GM12873 (cell line): ENCODE data around the gene ACOX1.

Source experiments
- TF ChIP-seq, protein P1 (sequence below): IDR thresholded peaks from 2 replicates; pipeline ENCODE4 v1.5.1; 2012; ENCODE audit warnings: low read depth, mild to moderate bottlenecking, moderate library complexity, low read length, control low read depth; ENCODE audit not compliant: insufficient read depth; ENCODE audit errors: missing control alignments

Gene ACOX1

DNA sequence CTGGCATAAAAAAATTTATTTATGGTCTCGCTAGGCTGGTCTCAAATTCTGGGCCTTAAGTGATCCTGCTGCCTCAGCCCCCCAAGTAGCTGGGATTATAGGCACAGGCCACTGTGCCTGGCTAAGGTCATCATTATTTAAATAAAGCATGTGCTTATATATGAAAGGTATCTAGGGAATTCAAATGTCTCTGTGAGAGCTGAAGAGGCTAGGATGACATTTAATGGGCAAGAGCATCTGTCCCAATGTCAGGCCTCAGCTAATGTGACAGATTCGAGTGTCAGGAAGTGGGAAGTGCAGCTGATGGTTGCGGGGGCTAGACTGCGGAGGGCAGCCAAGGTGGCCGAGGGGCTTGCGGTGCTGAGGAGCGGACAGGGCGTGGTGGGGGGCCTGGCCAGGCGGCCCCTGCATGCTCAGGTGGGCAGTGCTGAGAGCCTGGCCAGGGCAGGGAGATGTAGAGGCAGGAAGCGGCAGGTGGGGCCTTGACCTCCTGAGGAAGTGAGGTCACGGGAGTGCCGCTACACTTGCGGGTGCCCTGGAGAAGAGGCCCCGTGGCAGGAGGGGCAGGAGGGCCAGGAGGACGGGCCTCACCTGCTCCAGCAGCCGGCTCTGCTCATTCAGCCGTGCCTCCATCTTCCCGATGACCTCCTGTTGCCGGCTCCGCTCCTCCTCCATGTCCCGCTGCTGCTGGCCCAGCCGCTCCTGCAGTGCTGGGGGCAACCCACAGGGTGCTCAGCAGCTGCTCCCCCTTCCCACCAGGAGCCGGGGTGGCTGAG is 61.6 kb downstream of the ACOX1 start:
- TF ChIP-seq, protein P1, sequence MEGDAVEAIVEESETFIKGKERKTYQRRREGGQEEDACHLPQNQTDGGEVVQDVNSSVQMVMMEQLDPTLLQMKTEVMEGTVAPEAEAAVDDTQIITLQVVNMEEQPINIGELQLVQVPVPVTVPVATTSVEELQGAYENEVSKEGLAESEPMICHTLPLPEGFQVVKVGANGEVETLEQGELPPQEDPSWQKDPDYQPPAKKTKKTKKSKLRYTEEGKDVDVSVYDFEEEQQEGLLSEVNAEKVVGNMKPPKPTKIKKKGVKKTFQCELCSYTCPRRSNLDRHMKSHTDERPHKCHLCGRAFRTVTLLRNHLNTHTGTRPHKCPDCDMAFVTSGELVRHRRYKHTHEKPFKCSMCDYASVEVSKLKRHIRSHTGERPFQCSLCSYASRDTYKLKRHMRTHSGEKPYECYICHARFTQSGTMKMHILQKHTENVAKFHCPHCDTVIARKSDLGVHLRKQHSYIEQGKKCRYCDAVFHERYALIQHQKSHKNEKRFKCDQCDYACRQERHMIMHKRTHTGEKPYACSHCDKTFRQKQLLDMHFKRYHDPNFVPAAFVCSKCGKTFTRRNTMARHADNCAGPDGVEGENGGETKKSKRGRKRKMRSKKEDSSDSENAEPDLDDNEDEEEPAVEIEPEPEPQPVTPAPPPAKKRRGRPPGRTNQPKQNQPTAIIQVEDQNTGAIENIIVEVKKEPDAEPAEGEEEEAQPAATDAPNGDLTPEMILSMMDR, result no peak

DNA sequence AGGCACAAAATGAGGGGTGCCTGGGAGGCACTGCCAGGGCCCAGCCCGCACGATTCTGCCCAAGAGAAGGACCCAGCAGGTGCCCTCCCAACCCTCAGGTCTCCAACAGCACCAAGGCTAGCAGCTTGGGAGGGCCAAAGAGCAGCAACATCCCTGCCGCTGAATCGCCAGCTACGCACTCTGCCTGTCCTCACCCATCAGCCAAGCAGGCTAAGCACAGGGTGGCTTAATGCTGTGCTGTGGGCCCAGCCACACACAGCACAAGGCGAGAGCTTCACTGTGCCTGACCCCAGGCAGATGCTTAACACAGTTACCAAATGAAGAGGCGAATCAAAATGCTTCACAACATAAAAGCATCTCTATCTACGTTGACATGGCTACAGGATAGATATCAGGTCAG is 63.7 kb downstream of the ACOX1 start:
- TF ChIP-seq, protein P1, result no peak

DNA sequence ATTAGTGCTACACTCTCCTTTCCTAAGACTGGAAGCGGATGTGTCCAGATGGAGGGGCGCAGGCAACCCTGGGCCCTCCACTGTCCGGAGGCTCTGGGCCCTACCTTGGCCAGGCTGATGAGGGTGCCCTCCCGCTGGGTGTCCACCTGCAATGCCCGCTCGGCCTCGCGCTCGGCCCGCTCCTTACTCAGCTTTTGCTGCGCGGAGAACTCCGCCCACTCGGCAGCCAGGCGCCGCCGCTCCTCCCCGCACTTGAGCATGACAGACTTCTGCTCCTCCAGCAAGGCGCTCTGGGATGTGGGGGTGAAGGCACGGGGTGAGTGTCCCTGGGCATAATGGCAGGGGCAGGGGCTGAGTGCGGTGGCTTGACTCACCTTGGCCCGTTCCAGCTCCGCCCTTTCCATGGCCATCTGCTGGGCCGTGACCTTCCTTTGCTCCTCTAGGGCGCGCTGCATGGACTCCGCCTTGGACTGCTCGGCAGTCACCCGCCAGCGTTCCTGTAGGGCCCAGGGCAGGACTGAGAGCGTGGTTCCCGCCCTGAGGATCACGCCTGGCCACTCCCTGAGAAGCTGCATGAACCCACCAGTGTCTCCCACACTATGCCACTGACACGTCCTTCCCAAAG is 64.2 kb downstream of the ACOX1 start:
- TF ChIP-seq, protein P1, result no peak

DNA sequence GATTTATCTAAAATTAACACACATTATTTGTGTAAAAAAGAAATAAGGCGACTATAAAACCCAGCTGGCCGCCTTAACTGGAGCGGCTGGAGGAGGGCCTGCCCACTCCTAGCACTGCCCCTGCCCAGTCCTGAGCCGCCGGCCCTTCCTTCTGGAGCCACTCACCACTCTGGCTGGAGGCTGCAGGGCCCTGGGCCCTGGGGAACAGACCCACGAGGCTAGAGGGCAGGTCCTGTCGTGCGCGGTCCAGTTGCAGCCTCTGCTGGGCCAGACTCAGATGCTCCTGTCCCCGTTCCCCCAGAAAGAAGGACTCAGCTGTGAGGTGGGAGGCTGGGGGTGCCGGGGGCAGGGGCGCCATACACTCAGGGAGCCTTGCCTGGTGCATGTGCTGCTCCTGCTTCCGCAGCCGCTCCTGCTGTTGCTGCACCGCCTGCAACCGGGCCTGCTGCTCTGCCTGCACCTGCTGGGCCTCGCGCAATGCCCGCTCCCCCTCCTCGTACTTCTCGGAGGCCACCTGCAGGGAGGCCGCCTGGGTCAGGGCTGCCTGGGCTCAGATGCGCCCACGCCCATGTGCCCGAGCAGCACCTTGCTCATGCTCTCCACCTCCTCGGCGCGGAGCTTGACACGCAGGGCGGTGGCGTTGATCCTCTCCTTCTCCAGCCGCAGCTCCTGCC is 65.3 kb downstream of the ACOX1 start:
- TF ChIP-seq, protein P1, result no peak

DNA sequence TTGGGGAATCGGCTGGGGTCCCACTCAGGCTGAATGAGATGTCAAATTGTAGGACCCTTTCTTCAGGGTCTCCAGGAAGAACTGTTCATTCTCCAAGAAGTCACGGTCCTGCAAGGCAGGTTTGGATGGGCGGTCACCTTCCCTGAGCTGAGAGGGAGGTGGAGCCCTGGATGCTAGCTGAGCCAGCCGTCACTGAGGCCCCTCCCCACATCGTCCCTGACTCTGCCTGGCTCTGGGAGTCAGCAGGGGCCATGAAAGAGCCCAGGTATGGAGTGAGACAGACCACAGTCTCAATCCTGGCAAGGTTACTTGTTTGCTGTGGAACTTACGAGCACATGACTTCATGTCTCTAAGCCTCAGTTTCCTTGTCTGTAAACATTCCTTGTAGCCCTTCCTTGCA is 68.3 kb downstream of the ACOX1 start:
- TF ChIP-seq, protein P1, result no peak

DNA sequence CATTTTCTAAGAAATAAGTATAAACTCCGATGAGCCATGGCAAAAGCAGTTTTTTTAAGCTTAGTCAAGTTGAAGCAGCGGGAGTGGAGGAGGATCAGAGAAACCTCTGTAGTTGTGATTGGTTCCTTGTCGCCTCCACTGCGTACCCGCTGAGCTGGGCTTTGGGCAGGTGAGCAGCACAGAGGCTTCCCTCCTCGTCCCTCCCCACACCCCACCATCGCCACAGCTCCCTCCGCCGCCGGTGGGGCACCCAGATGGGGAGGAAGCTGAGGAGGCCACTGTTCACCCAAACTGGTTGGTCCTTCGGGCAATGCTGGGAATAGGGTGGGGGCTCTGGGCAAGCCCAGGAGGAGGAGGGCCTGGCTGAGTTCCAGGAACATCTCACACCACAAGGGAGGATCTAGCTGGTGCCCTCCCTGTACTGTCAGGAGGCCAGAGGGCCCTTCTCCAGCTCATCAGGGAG is 69.1 kb downstream of the ACOX1 start:
- TF ChIP-seq, protein P1, result no peak
